ENCODE measurements around the gene TAS1R1. TPM values are rescaled to one million over a fixed set of nuclear protein-coding genes. Genes with fewer than 3 reads are reported as not detected.

Gene TAS1R1
- total and polyA plus RNA-seq, 2 experiments from 2014 or later, result not detected

DNA sequence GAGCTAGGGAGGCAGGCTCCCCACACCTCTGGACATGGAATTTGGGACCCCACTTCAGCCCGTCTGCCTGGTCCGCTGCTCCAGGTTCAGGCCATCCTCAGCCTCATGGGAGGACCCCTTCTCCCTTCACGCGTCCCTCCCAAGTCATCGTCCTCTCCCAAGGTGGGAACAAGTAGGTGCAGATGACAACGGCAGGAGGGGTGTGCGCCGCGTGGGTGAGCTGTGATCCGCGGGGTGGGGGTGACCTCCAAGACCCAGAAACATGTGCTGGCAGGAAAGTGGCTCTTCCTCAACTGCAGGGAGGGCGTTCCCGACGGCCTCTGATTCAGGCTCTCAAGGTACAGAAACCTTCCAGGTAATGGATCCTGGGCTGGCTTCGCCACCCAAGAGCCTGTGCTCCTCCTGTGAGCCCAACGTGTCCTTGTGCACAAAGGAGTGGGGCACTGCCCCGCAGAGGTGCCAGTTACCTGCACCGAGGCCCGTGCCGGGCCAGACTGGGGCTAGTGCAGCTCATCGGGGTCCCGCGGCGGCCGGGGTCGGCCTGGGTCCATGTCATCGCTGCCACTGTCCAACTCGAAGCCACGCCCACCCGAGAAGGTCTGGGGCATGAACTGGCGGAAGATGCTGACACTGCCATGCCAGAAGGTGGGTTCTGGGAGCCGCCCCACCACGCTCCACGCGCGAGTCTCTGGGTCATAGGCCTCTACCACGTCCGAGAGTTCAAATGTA lies 37.9 kb downstream of the TAS1R1 start:
- Histone ChIP-seq H3K27me3 (no peaks in the 10 kb centered on the region), H3K79me2 (peaks cover 20% of the 10 kb centered on the region), H3K9me2 (replicated peaks; ENCODE audit: insufficient read depth) (no peaks in the 10 kb centered on the region), H3K4me1 (ENCODE audit: insufficient read depth) (no peaks in the 10 kb centered on the region), H3K27ac (no peak overlapping the region), H2AFZ (no peak overlapping the region), H3K4me3 (no peak overlapping the region), H4K20me1 (ENCODE audit: insufficient read depth, poor library complexity, severe bottlenecking) (peaks cover 9% of the 10 kb centered on the region), H3K36me3 (replicated peaks; ENCODE audit: insufficient read depth, low read depth) (no peaks in the 10 kb centered on the region), H3K9me3 (ENCODE audit: low read depth) (no peaks in the 10 kb centered on the region), H3K4me2 (no peak overlapping the region)
- 96% methylated on average over 37 of the region's 38 CpGs for WGBS (ENCODE audit: low lambda C conversion rate, missing lambda C conversion rate)
- no peak for DNase-seq (ENCODE audit: low spot score)
- TF ChIP-seq EZH2 (IDR thresholded peaks at IDR 0.05; ENCODE audit: borderline replicate concordance) (no peak), EZH2phosphoT487 (IDR thresholded peaks at IDR 0.05; ENCODE audit: low read depth, severe bottlenecking, unreplicated experiment) (no peak)
- TF ChIP-seq, protein P1, sequence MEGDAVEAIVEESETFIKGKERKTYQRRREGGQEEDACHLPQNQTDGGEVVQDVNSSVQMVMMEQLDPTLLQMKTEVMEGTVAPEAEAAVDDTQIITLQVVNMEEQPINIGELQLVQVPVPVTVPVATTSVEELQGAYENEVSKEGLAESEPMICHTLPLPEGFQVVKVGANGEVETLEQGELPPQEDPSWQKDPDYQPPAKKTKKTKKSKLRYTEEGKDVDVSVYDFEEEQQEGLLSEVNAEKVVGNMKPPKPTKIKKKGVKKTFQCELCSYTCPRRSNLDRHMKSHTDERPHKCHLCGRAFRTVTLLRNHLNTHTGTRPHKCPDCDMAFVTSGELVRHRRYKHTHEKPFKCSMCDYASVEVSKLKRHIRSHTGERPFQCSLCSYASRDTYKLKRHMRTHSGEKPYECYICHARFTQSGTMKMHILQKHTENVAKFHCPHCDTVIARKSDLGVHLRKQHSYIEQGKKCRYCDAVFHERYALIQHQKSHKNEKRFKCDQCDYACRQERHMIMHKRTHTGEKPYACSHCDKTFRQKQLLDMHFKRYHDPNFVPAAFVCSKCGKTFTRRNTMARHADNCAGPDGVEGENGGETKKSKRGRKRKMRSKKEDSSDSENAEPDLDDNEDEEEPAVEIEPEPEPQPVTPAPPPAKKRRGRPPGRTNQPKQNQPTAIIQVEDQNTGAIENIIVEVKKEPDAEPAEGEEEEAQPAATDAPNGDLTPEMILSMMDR (IDR thresholded peaks at IDR 0.05; ENCODE audit: poor library complexity), result no peak

DNA sequence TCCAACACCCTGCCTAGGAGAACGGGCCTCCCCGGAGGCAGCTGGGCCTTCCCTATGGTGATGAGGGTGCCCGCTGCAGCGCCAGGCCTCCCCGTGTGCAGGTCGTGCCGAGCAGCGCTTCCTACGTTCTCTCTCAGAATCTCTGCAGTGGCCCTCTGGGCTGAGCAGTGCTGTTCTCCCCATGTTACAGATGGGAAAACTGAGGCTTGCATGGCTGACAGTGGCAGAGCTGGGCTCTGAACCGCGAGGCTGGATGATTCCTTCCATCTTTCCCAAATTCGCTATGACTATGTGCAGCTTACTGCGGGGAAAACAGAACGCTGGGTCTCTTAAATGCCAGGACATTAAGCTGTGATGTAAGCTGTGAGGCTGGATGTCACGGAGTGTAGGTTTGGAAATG lies 38.7 kb downstream of the TAS1R1 start:
- DNase-seq (ENCODE audit: low spot score), result no peak
- no peak overlapping the region for H3K27ac ChIP-seq
- no peak for TF ChIP-seq EZH2 (IDR thresholded peaks at IDR 0.05; ENCODE audit: borderline replicate concordance)
- TF ChIP-seq, protein P1 (IDR thresholded peaks at IDR 0.05; ENCODE audit: poor library complexity), result no peak
- no peak for TF ChIP-seq EZH2phosphoT487 (IDR thresholded peaks at IDR 0.05; ENCODE audit: low read depth, severe bottlenecking, unreplicated experiment)
- H3K36me3 ChIP-seq (replicated peaks; ENCODE audit: insufficient read depth, low read depth), result no peaks in the 10 kb centered on the region
- no peak overlapping the region for H3K4me2 ChIP-seq
- H2AFZ ChIP-seq, result no peak overlapping the region
- peaks cover 13% of the 10 kb centered on the region for H4K20me1 ChIP-seq (ENCODE audit: insufficient read depth, poor library complexity, severe bottlenecking)
- 96% methylated on average over 15 of the region's 15 CpGs for WGBS (ENCODE audit: low lambda C conversion rate, missing lambda C conversion rate)
- H3K79me2 ChIP-seq, result peaks cover 27% of the 10 kb centered on the region
- H3K27me3 ChIP-seq, result no peaks in the 10 kb centered on the region
- H3K9me3 ChIP-seq (ENCODE audit: low read depth), result no peaks in the 10 kb centered on the region
- H3K4me3 ChIP-seq, result no peak overlapping the region
- H3K4me1 ChIP-seq (ENCODE audit: insufficient read depth), result no peaks in the 10 kb centered on the region
- H3K9me2 ChIP-seq (replicated peaks; ENCODE audit: insufficient read depth), result no peaks in the 10 kb centered on the region

GRCh38 chr1:6594977-6595740 lies 40.1 kb downstream of the TAS1R1 start:
- Histone ChIP-seq H3K27ac (no peak overlapping the region), H3K4me3 (no peak overlapping the region), H2AFZ (no peak overlapping the region), H3K4me1 (ENCODE audit: insufficient read depth) (peaks cover 8% of the 10 kb centered on the region), H3K36me3 (replicated peaks; ENCODE audit: insufficient read depth, low read depth) (no peaks in the 10 kb centered on the region), H3K9me2 (replicated peaks; ENCODE audit: insufficient read depth) (no peaks in the 10 kb centered on the region), H3K27me3 (no peaks in the 10 kb centered on the region), H3K79me2 (peaks cover 41% of the 10 kb centered on the region), H3K4me2 (no peak overlapping the region), H4K20me1 (ENCODE audit: insufficient read depth, poor library complexity, severe bottlenecking) (peaks cover 25% of the 10 kb centered on the region), H3K9me3 (ENCODE audit: low read depth) (no peaks in the 10 kb centered on the region)
- DNase-seq (ENCODE audit: low spot score), result no peak
- no peak for TF ChIP-seq EZH2phosphoT487 (IDR thresholded peaks at IDR 0.05; ENCODE audit: low read depth, severe bottlenecking, unreplicated experiment)
- TF ChIP-seq, protein P1 (IDR thresholded peaks at IDR 0.05; ENCODE audit: poor library complexity), result no peak
- no peak for TF ChIP-seq EZH2 (IDR thresholded peaks at IDR 0.05; ENCODE audit: borderline replicate concordance)
- WGBS (ENCODE audit: low lambda C conversion rate, missing lambda C conversion rate), result 96% methylated on average over 11 of the region's 11 CpGs
